IMR-90 (cell line): ENCODE data around the gene SARDH. TPM values are rescaled to one million over a fixed set of nuclear protein-coding genes. Genes with fewer than 3 reads are reported as not detected.

ENCODE experiments used
- ATAC-seq: fragments of 200-7000 bp; cut with Tn5 transposase; 2 replicates; pipeline ENCODE4 v1.9.1; 2020; ENCODE audit warnings: low read depth, mild to moderate bottlenecking, moderate library complexity
- BruUV-seq: library from RNA; stranded (reverse); fragments of 400-500 nt; replicated peaks from 2 replicates; lab custom pipeline; 2021; lab: Mats Ljungman, UMichigan
- CTCF ChIA-PET: fragments of 300-600 bp; formaldehyde crosslinking; extraction: SDS; loops from one replicate; lab custom pipeline; 2021; ENCODE audit warnings: antibody characterized with exemption; lab: Yijun Ruan, JAX
- POLR2A ChIA-PET: fragments of 300-600 bp; sonication (Branson Sonifier 250); formaldehyde crosslinking; loops from one replicate; lab custom pipeline; 2022; ENCODE audit warnings: antibody characterized with exemption; ENCODE audit not compliant: unreplicated experiment; lab: Charles Lee
- DNase-seq: peaks from one replicate; pipeline ENCODE4 v3.0.0; 2013
- H2AFZ ChIP-seq: replicated peaks from 2 replicates; pipeline ENCODE3; 2013; ENCODE audit warnings: low read length, mild to moderate bottlenecking; ENCODE audit not compliant: poor library complexity
- H2AK5ac ChIP-seq: 2 replicates; pipeline ENCODE4 v1.6.1; 2013; ENCODE audit warnings: low read depth, low read length, inconsistent platforms
- H2AK9ac ChIP-seq: replicated peaks from 2 replicates; pipeline ENCODE3; 2013; ENCODE audit warnings: mild to moderate bottlenecking, low read depth, low read length, moderate library complexity; ENCODE audit not compliant: poor library complexity
- H2BK120ac ChIP-seq: 2 replicates; pipeline ENCODE4 v1.6.1; 2013; ENCODE audit warnings: low read depth, low read length, inconsistent platforms
- H2BK15ac ChIP-seq: 3 replicates; pipeline ENCODE4 v1.6.1; 2013; ENCODE audit warnings: low read depth, low read length, inconsistent platforms
- H2BK20ac ChIP-seq: 2 replicates; pipeline ENCODE4 v1.6.1; 2013; ENCODE audit warnings: low read depth, mild to moderate bottlenecking, inconsistent platforms, low read length, moderate library complexity
- H2BK5ac ChIP-seq: 2 replicates; pipeline ENCODE4 v1.6.1; 2013; ENCODE audit warnings: mild to moderate bottlenecking, low read depth, low read length, inconsistent platforms; ENCODE audit not compliant: poor library complexity, severe bottlenecking
- H3K14ac ChIP-seq: replicated peaks from 2 replicates; pipeline ENCODE4 v1.6.1; 2013; ENCODE audit warnings: low read depth, low read length, inconsistent platforms
- H3K18ac ChIP-seq: 2 replicates; pipeline ENCODE4 v1.6.1; 2013; ENCODE audit warnings: low read depth, low read length, control low read depth
- H3K23ac ChIP-seq: 2 replicates; pipeline ENCODE4 v1.6.1; 2013; ENCODE audit warnings: low read depth, low read length, inconsistent platforms
- H3K27ac ChIP-seq: 2 replicates; pipeline ENCODE4 v1.5.1; 2013; ENCODE audit warnings: mild to moderate bottlenecking, control low read depth, low read length; ENCODE audit not compliant: insufficient read depth
- H3K27me3 ChIP-seq: 2 replicates; pipeline ENCODE4 v1.6.1; 2013; ENCODE audit warnings: low read length; ENCODE audit not compliant: control insufficient read depth, insufficient read depth
- H3K36me3 ChIP-seq: 2 replicates; pipeline ENCODE4 v1.6.1; 2013; ENCODE audit warnings: low read length, mixed read lengths; ENCODE audit not compliant: control insufficient read depth, insufficient read depth
- H3K4ac ChIP-seq: 2 replicates; pipeline ENCODE4 v1.6.1; 2013; ENCODE audit warnings: low read depth, low read length, inconsistent platforms
- H3K4me1 ChIP-seq: 2 replicates; pipeline ENCODE4 v1.6.1; 2013; ENCODE audit warnings: low read length, mixed read lengths; ENCODE audit not compliant: control insufficient read depth, insufficient read depth
- H3K4me2 ChIP-seq: 2 replicates; pipeline ENCODE4 v1.6.1; 2013; ENCODE audit warnings: low read depth, mild to moderate bottlenecking, control low read depth, low read length, moderate library complexity
- H3K4me3 ChIP-seq: 2 replicates; pipeline ENCODE4 v1.5.1; 2013; ENCODE audit warnings: low read depth, mild to moderate bottlenecking, control low read depth, low read length, moderate library complexity; ENCODE audit not compliant: insufficient read depth
- H3K56ac ChIP-seq: 2 replicates; pipeline ENCODE4 v1.6.1; 2013; ENCODE audit warnings: low read length, inconsistent platforms; ENCODE audit not compliant: insufficient read depth; ENCODE audit errors: extremely low read depth
- H3K79me1 ChIP-seq, 2 experiments: 2 replicates each; pipeline ENCODE4 v1.6.1; 2013; ENCODE audit warnings: low read length in 2 of 2, inconsistent platforms in 1 of 2, low read depth in 1 of 2
- H3K9ac ChIP-seq: 2 replicates; pipeline ENCODE4 v1.6.1; 2013; ENCODE audit warnings: low read depth, low read length, control low read depth
- H3K9me1 ChIP-seq: 2 replicates; pipeline ENCODE4 v1.6.1; 2013; ENCODE audit warnings: low read length, inconsistent platforms; ENCODE audit not compliant: insufficient read depth
- H3K9me3 ChIP-seq: 2 replicates; pipeline ENCODE4 v1.6.1; 2013; ENCODE audit warnings: low read length; ENCODE audit not compliant: control insufficient read depth, insufficient read depth
- H4K20me1 ChIP-seq: 2 replicates; pipeline ENCODE4 v1.6.1; 2013; ENCODE audit warnings: low read length, inconsistent platforms; ENCODE audit not compliant: insufficient read depth
- H4K5ac ChIP-seq: 2 replicates; pipeline ENCODE4 v1.6.1; 2013; ENCODE audit warnings: mild to moderate bottlenecking, low read depth, low read length, control low read depth
- H4K8ac ChIP-seq, 2 experiments: 2 replicates each; pipeline ENCODE4 v1.6.1; 2013; ENCODE audit warnings: low read depth in 2 of 2, low read length in 2 of 2, control low read depth in 1 of 2, inconsistent platforms in 1 of 2
- H4K91ac ChIP-seq: 2 replicates; pipeline ENCODE4 v1.6.1; 2013; ENCODE audit warnings: low read depth, low read length, inconsistent platforms; ENCODE audit not compliant: insufficient read depth
- BHLHE40 ChIP-seq: fragments of 150-350 bp; IDR thresholded peaks from 2 replicates; pipeline ENCODE4 v1.6.1; 2016; ENCODE audit warnings: mild to moderate bottlenecking, low read depth, low read length
- FOS ChIP-seq: fragments of 150-350 bp; IDR thresholded peaks from 2 replicates; pipeline ENCODE4 v1.6.1; 2016; ENCODE audit warnings: low read depth, low read length
- NFE2L2 ChIP-seq: fragments of 150-350 bp; IDR thresholded peaks from 2 replicates; pipeline ENCODE4 v1.6.1; 2016; ENCODE audit warnings: low read depth, mild to moderate bottlenecking, low read length
- POLR2A ChIP-seq: IDR thresholded peaks from 2 replicates; pipeline ENCODE4 v1.6.1; 2012; ENCODE audit warnings: mild to moderate bottlenecking, low read depth, low read length
- RAD21 ChIP-seq: IDR thresholded peaks from 2 replicates; pipeline ENCODE4 v1.6.1; 2012; ENCODE audit warnings: low read length, improper control_type of control experiment
- RFX5 ChIP-seq: IDR thresholded peaks from 2 replicates; pipeline ENCODE4 v1.8.0; 2012; ENCODE audit warnings: low read depth, mild to moderate bottlenecking, low read length, moderate library complexity
- WGBS, 2 experiments: methylation state at CpG; one replicate each; pipeline versions ENCODE4 v1.1.5 to v1.1.7; 2013; ENCODE audit warnings: missing lambda C conversion rate in 2 of 2; ENCODE audit not compliant: insufficient read length in 1 of 2; ENCODE audit errors: extremely low coverage in 2 of 2; 5-methylcytosine and 5-hydroxymethylcytosine counted together
- dilution Hi-C: fragments of 300-500 bp; cut with HindIII; formaldehyde crosslinking; loops from one replicate; pipeline ENCODE4 v1.14.3; 2018; ENCODE audit warnings: low sequenced_read_pairs; ENCODE audit not compliant: unreplicated experiment
- in situ Hi-C: fragments of 300-500 bp; cut with MboI; formaldehyde crosslinking; loops from 3 replicates; pipeline ENCODE4 v1.14.3; 2019; ENCODE audit warnings: low sequenced_read_pairs, inconsistent platforms, mixed read lengths
- intact Hi-C: fragments of 100-400 bp; cut with micrococcal nuclease; formaldehyde crosslinking; loops from 2 replicates; pipeline ENCODE4 v1.10.0; 2022
- polyA plus RNA-seq, 3 experiments: library from polyadenylated mRNA; depleted of rRNA; stranded (reverse); fragments of >200 nt; gene quantifications; 2 replicates each; pipeline ENCODE4 v1.2.3, GENCODE V29; 2012; ENCODE audit warnings: low replicate concordance in 1 of 3
- total RNA-seq: library from RNA; depleted of rRNA; stranded (reverse); fragments of >200 nt; gene quantifications from 2 replicates; pipeline ENCODE4 v1.2.3, GENCODE V29; 2012
- TF ChIP-seq, protein P1 (sequence below): fragments of 150-350 bp; IDR thresholded peaks from 2 replicates; pipeline ENCODE4 v1.6.1; 2016; ENCODE audit warnings: low read depth, mild to moderate bottlenecking, low read length, moderate library complexity, borderline replicate concordance
- TF ChIP-seq, protein P2 (sequence below): fragments of 150-350 bp; IDR thresholded peaks from 2 replicates; pipeline ENCODE4 v1.6.1; 2017; ENCODE audit warnings: mild to moderate bottlenecking, antibody characterized with exemption, low read length, low read depth

SARDH gene
- total and polyA plus RNA-seq, 2 of the 4 experiments (the other 2 are of a cell fraction): 5.0 to 7.5 TPM

DNA sequence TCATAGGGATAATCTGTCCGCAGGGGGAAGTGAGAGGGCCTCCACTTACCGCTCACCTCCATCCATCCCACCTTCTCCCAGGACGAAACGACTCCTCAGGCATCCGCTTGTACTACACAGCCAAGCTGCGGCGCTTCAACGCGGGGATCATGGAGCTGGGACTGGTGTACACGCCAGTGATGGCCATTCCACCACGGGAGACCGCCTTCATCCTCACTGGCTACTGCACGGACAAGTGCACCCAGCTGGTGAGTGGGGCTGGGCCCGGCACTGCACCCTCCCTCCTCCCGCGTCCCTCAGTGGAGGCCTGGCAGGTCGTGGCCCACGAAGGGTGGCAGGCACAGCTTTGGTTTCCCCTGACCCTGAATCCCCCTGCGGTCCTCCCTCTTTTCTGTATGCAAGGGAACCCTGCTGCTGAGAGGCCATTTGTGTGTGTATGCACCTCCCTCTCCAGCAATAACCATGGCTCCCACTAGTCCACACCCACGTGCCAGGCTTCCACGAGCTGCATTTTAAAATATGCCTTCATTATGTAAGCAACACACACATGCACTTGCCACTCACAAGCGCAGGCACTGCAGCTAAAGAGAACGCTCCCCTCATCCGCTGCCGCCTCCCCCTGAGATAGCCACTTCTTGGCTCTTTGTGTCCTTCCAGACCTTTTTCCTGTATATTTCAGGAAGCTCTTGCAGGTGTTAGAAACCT is 90.2 kb downstream of the SARDH start:
- H2BK5ac ChIP-seq: no peak overlapping the region
- H3K9me3 ChIP-seq: no peaks in the 10 kb centered on the region
- in situ Hi-C loops: no loop called here
- no peak overlapping the region for H3K9ac ChIP-seq
- H3K18ac ChIP-seq: no peak overlapping the region
- no peak overlapping the region for H2AK9ac ChIP-seq
- H3K56ac ChIP-seq: no peak overlapping the region
- no peak overlapping the region for H2BK20ac ChIP-seq
- H3K4me2 ChIP-seq: no peak overlapping the region
- no peak overlapping the region for H3K4ac ChIP-seq
- no peaks in the 10 kb centered on the region for H3K36me3 ChIP-seq
- no peaks in the 10 kb centered on the region for H3K9me1 ChIP-seq
- DNase-seq (no peak), ATAC-seq (no peak)
- no peak overlapping the region for H4K91ac ChIP-seq
- dilution Hi-C loops: no loop called here
- H3K79me1 ChIP-seq: no peaks in the 10 kb centered on the region
- H4K20me1 ChIP-seq: no peaks in the 10 kb centered on the region
- WGBS, 2 experiments: 58% methylated on average over 5 of the region's 25 CpGs; no CpG with 5 or more reads in 1 of the 2 experiments
- H3K14ac ChIP-seq: no peak overlapping the region
- no peak overlapping the region for H4K8ac ChIP-seq
- H2AFZ ChIP-seq: no peak overlapping the region
- BruUV-seq: no TSS peak
- POLR2A ChIA-PET: no interaction called here
- H3K27ac ChIP-seq: no peak overlapping the region
- no peak overlapping the region for H3K23ac ChIP-seq
- H3K4me3 ChIP-seq: no peak overlapping the region
- no peaks in the 10 kb centered on the region for H3K4me1 ChIP-seq
- TF ChIP-seq FOS: no peak
- no peak for TF ChIP-seq RFX5
- no peak for TF ChIP-seq NFE2L2
- TF ChIP-seq BHLHE40: no peak
- no peak for TF ChIP-seq RAD21
- TF ChIP-seq, protein P1, sequence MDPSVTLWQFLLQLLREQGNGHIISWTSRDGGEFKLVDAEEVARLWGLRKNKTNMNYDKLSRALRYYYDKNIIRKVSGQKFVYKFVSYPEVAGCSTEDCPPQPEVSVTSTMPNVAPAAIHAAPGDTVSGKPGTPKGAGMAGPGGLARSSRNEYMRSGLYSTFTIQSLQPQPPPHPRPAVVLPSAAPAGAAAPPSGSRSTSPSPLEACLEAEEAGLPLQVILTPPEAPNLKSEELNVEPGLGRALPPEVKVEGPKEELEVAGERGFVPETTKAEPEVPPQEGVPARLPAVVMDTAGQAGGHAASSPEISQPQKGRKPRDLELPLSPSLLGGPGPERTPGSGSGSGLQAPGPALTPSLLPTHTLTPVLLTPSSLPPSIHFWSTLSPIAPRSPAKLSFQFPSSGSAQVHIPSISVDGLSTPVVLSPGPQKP: no peak
- TF ChIP-seq, protein P2, sequence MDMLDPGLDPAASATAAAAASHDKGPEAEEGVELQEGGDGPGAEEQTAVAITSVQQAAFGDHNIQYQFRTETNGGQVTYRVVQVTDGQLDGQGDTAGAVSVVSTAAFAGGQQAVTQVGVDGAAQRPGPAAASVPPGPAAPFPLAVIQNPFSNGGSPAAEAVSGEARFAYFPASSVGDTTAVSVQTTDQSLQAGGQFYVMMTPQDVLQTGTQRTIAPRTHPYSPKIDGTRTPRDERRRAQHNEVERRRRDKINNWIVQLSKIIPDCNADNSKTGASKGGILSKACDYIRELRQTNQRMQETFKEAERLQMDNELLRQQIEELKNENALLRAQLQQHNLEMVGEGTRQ: no peak
- no peak for TF ChIP-seq POLR2A
- no peak overlapping the region for H2BK15ac ChIP-seq
- intact Hi-C loops: no loop called here
- no peak overlapping the region for H2AK5ac ChIP-seq
- H3K27me3 ChIP-seq: peaks cover 41% of the 10 kb centered on the region
- no peak overlapping the region for H2BK120ac ChIP-seq
- H4K5ac ChIP-seq: no peak overlapping the region
- CTCF ChIA-PET: interaction anchor here (1.1 kb wide), 1 partner anchor 11 kb away, joined by 5 read pairs; no protein-coding TSS in a partner anchor
